ENCODE data around the gene CMIP. TPM values are rescaled to one million over a fixed set of nuclear protein-coding genes. Genes with fewer than 3 reads are reported as not detected.
A peak's percentile ranks its signal among the peaks of the same experiment; 100 is the strongest.

Gene CMIP
- total RNA-seq, 1 donor from 2014 or later, result 46.6 TPM

DNA sequence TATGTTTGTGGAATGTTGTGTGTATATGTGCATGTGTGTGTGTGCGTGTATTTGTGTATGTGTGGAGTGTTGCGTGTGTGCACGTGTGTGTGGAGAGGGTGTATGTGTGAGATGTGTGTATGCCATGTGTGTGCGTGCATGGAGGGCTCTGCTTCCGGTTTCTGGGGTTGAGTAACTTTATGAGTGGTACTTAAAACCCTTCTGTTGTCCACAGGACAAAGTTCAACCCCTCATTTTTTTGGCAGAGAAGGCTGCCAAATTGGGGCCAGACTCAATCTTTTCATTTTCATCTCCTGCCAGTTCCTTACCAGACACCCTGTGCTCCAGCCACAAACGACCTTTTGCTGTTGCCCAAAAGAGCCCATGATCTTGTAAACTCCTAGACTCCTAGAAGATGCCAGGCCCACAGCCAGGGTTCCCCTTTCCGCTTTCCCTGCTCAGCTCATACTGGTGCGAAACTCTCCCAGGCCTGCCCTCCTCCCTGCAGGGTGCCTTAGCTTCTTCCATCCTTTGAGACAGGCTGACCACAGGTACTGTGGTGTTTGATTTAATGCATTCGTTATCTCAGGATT is 100.2 kb downstream of the CMIP start:
- Mint-ChIP-seq H3K4me3 (no peak overlapping the region), H3K36me3 (no peaks in the 10 kb centered on the region), H3K27me3 (no peaks in the 10 kb centered on the region), H3K4me1 (ENCODE audit: unreplicated experiment) (peaks cover 68% of the 10 kb centered on the region), H3K9me3 (no peaks in the 10 kb centered on the region), H3K27ac (peak overlapping the region; percentile 0)
- TF ChIP-seq, protein P1, sequence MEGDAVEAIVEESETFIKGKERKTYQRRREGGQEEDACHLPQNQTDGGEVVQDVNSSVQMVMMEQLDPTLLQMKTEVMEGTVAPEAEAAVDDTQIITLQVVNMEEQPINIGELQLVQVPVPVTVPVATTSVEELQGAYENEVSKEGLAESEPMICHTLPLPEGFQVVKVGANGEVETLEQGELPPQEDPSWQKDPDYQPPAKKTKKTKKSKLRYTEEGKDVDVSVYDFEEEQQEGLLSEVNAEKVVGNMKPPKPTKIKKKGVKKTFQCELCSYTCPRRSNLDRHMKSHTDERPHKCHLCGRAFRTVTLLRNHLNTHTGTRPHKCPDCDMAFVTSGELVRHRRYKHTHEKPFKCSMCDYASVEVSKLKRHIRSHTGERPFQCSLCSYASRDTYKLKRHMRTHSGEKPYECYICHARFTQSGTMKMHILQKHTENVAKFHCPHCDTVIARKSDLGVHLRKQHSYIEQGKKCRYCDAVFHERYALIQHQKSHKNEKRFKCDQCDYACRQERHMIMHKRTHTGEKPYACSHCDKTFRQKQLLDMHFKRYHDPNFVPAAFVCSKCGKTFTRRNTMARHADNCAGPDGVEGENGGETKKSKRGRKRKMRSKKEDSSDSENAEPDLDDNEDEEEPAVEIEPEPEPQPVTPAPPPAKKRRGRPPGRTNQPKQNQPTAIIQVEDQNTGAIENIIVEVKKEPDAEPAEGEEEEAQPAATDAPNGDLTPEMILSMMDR (conservative IDR thresholded peaks at IDR 0.05), result no peak
- no peak for DNase-seq (ENCODE audit: extremely low spot score, unreplicated experiment)

DNA sequence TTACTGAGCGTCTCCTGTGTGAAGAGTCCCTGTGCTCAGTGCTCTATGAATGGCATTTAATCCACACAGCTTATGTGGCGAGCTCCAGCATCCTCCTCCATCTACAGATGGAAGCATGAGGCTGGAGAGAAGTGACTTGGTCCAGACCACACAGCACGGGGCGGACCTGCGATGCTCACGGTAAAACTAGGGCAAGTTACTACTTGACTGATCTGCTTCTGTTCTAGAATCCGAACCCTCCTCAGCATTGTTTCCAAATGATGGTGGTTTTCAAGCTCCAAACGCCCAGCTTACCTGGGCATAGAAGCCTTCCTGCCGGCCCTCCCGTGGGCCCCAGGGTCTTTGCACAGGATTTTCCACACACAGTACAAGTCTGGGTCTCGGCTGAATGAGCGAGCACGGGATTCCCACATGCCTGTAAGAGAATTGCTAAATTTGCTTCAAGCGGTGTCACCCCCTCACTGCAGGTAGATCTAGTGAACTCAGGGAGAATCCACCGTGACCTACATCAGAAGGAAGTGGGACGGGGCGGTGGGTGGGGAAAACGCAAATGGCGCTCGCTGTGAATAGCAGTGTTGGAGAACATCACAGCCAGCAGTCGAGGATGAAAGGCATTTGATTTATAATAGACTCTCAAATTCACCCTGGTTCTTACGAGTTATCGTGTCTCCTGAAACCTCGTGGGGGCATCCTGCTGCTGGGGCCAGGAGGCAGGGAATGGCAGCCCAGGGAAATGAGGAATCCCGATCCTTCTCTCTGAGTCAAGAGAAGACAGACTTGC is 101.1 kb downstream of the CMIP start:
- no peaks in the 10 kb centered on the region for H3K9me3 Mint-ChIP-seq
- no peaks in the 10 kb centered on the region for H3K27me3 Mint-ChIP-seq
- H3K27ac Mint-ChIP-seq, result peak overlapping the region; percentile 16
- no peaks in the 10 kb centered on the region for H3K36me3 Mint-ChIP-seq
- H3K4me3 Mint-ChIP-seq, result no peak overlapping the region
- peaks cover 66% of the 10 kb centered on the region for H3K4me1 Mint-ChIP-seq (ENCODE audit: unreplicated experiment)
- DNase-seq (ENCODE audit: extremely low spot score, unreplicated experiment), result no peak
- TF ChIP-seq, protein P1 (conservative IDR thresholded peaks at IDR 0.05), result no peak

DNA sequence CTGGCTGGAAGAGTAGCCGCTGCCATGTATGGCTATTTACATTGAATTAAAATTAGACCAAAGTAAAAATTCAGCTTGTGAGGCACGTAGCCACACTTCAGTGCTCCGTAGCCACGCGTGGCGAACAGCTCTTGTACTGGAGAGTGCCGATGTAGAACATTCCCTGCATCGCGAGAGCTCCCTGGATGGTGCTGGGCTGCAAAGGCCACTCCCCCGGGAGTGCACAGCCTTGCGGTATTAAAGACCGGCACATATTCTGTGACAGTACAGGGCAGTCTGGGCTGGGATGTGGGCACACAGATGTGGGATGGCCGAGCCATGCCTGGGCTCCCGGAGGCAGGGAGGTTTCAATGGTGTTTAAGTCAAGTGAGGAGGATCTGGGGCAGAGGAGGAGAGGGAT is 102.2 kb downstream of the CMIP start:
- Mint-ChIP-seq H3K9me3 (no peaks in the 10 kb centered on the region), H3K36me3 (no peaks in the 10 kb centered on the region), H3K4me3 (no peak overlapping the region), H3K4me1 (ENCODE audit: unreplicated experiment) (peaks cover 62% of the 10 kb centered on the region), H3K27ac (peak overlapping the region; percentile 81), H3K27me3 (no peaks in the 10 kb centered on the region)
- no peak for DNase-seq (ENCODE audit: extremely low spot score, unreplicated experiment)
- TF ChIP-seq, protein P1 (conservative IDR thresholded peaks at IDR 0.05), result no peak

DNA sequence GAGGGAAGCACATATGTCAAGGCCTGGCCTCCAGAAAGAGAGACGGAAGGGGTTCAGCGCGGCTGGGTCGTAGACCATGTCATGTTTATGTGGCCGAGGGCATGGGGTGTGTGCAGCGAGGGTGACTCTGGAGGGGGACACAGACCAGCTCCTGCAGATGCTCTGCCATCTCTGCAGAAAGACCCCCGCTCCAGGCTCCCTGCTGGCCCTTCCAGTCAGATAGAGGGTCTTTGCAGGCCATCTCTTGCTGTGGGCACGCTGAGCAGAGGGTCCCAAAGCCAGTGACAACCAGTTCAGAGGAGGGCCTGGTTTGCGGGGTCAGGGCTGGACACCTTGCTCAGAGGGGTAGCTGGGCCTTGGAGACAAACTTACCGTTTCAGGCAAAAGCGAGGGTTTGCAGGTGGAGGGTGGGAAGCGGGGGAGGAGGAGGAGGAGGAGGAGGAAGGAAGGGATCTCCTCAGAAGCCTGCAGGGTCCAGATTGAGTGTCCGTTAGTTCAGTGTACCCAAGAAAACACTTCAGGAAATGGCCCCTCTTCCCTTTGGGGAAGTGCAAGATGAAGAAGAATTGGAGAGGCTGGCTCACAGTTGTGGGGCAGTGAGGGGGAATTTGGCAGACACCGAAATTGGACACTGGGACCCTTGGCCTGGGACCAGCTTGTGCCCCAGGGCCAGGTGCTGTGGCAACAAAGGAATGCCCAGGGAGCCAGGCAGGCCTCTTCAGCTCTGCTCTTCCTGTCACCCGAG is 102.8 kb downstream of the CMIP start:
- H3K4me3 Mint-ChIP-seq, result no peak overlapping the region

GRCh38 chr16:81547939-81548216 is 103.3 kb downstream of the CMIP start:
- TF ChIP-seq, protein P1 (conservative IDR thresholded peaks at IDR 0.05), result no peak
- Mint-ChIP-seq H3K36me3 (no peaks in the 10 kb centered on the region), H3K9me3 (no peaks in the 10 kb centered on the region), H3K27me3 (no peaks in the 10 kb centered on the region), H3K4me3 (no peak overlapping the region), H3K4me1 (ENCODE audit: unreplicated experiment) (peaks cover 57% of the 10 kb centered on the region), H3K27ac (no peak overlapping the region)
- no peak for DNase-seq (ENCODE audit: extremely low spot score, unreplicated experiment)

More for the DNA sequence above, 102.8 kb downstream of the CMIP start:
- no peaks in the 10 kb centered on the region for H3K36me3 Mint-ChIP-seq
- no peak for DNase-seq (ENCODE audit: extremely low spot score, unreplicated experiment)
- H3K4me1 Mint-ChIP-seq (ENCODE audit: unreplicated experiment), result peaks cover 57% of the 10 kb centered on the region
- peak overlapping the region; percentile 81 for H3K27ac Mint-ChIP-seq
- H3K9me3 Mint-ChIP-seq, result no peaks in the 10 kb centered on the region
- TF ChIP-seq, protein P1 (conservative IDR thresholded peaks at IDR 0.05), result no peak
- no peaks in the 10 kb centered on the region for H3K27me3 Mint-ChIP-seq
